PC-3 (cell line): ENCODE results near the gene ZNF385C.

Source experiments
- CTCF ChIP-seq: fragments of 300-600 bp; sonication (generic); conservative IDR thresholded peaks from 2 replicates; pipeline ENCODE4 v1.5.1; 2017; ENCODE audit warnings: antibody characterized with exemption, low read depth, mild to moderate bottlenecking, low read length
- EZH2phosphoT487 ChIP-seq: fragments of 300-600 bp; sonication (generic); IDR thresholded peaks from 2 replicates; pipeline ENCODE4 v1.6.1; 2018; ENCODE audit warnings: mild to moderate bottlenecking, antibody characterized with exemption, low read length, borderline replicate concordance

- TF ChIP-seq CTCF (no peak), EZH2phosphoT487 (no peak)
Measured at GRCh38 chr17:42002175-42002791, 96.0 kb downstream of the ZNF385C start.
